ENCODE data around the gene MBD3.
A peak's percentile ranks its signal among the peaks of the same experiment; 100 is the strongest.

The MBD3 gene

DNA sequence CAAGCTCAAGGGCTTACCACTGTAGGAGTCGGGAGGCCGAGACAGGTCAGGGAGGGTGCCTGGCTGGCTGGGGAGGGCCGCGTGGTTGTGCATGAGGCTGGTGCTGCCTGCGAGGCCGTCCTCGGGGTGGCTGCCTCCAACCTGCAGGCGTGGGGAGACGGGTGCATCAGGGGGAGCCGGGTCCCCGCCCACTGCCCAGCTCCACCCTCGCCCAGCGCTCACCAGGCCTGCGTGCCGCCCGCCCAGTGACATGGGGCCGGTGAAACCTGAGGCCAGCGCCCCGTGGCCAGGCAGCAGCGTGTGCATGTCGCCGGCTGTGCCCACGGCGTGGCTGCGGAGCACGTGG is 26.4 kb upstream of the MBD3 start:
- no peak for DNase-seq (ENCODE audit: low read depth, low spot score)

DNA sequence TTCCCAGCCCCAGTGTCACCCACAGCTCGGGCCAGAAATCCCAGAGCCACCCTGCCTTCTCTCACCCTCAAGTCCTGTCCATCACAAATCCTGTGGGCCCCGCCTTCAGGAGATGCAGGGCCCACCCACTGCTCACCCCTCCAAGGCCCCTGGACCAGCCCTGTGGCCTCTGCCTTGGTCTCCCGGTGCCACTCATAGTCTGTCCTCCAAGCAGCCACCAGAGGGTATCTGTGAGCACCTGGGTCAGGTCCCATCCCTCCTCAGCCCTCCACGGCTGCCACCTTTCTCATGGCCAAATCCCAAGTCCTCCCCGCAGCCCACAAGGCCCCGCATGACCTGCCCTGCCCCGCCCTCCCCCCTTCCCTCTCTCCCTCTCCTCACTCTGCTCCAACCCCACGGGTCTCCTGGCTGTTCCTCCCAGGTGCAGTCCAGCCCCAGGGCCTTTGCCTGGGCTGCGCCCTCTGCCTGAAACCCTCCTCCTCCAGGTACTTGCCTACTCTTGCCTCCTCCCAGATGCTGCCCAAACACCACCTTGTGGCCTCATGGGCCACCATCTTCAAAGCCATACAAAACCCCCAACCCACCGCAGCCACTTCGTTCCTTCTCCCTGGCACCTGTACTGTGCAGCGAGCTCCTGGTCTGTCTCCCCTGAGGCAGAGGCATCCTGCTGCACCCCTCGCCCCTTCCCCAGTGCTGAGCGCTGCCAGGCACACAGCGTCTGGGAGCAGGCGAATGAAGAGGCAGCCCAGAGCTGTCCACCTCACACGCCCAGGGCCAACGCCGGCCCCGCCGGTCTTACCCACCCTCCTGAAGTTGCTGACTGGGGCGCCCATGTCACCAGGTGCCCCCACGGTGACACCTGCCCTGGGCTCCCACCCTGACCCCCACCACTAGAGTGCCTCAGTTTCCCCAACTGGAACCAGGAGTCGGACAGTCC is 25.8 kb upstream of the MBD3 start:
- DNase-seq (ENCODE audit: low read depth, low spot score): peak; percentile 58

DNA sequence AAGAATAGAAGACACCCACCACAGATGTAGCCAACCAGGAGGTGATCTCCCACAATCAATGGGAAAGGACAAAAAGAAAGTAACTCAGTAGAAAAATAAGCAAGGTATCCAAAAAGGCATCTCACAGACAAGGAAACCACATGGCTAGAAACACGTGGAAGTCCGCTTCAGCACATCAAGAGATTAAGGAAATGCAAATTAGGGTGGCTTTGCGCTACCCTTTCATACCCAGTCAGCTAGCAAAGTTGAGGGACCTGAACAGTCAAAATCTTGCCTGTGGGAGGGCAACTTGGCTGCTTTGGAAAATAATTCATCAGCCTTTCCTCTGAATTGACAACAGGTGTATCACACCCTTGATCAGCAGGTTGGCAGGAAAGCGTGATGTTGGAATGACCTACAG is 24.2 kb upstream of the MBD3 start:
- no peak for DNase-seq (ENCODE audit: low read depth, low spot score)

DNA sequence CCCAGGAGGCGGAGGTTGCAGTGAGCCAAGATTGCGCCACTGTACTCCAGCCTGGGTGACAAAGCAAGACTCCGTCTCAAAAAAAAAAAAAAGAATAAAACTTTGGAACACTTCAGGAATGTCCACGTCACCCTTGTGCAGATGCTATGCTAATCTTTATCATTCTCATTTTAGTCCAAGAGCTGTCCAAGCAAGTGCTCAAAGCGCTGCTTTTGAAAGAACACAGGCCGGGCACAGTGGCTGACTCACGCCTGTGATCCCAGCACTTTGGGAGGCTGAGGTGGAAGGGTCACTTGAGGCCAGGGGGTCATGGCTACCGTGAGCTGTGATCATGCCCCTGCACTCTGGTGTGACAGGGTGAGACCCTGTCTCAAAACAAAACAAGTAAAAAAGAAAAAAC is 23.7 kb upstream of the MBD3 start:
- DNase-seq (ENCODE audit: low read depth, low spot score): no peak

DNA sequence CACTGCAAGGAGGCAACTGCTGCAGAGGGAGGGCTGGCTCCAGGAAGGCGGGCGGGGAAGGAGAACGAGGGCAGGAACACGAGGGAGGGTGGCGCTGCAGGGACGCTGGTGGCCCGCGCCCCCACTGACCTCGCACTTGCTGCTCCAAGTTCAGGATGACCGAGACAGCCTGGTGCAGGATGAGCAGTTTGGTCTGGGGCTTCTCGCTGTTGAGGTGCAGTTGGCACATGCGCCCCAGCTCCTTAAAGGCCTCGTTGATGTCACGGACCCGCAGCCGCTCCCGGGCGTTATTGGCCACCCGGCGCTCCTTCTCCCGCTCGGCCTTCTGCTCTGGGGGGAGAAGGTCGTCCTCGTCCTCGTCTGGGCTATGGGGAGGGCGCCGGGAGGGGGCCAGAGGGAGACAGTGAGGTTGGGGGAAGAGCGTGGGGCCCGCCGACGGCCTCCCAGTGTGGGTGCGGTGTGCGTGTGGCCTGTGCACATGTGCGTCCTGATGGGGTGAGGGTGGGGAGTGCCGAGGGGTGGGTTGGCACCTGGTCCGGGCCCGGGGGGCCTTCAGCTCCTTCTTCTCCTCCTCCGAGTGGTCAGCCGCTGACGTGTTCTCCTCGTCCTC is 22.6 kb upstream of the MBD3 start:
- no peak for DNase-seq (ENCODE audit: low read depth, low spot score)

DNA sequence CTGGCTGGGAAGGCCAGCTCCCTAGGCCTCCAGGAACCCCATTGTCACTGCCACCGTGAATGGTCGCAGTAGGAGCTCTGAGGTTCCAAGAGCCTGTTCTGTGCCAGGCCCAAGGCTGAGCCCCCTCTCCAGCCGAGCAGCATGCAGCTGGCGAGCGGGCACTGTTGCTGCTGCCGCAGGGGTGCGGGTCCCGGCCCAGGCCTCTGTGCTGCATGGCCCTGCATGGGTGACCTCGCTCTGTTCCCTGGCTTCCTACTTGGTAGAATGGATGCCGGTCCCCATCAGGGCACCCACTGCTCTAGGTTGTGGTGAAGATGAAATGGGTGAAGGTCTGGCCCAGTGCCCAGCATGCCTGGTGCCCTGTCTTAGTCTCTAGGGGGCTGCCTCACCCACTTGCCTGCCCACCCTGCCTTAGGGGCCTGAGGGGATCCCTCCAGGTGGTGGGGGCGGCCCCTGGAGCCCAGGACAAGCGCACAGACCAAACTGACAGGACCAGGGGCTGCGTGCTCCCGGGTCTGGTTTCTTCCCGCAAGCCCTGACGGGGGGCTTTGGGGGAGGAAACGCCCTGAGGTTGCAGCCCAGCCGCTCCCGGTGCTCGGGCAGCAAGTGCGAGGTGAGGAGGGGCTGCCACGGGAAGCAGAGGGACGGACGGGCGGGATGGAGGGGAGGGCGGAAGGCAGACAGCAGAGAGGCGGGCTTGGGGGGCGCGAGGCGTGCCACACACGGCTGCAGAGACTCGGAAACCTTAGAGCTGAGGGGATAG is 21.3 kb upstream of the MBD3 start:
- no peak for DNase-seq (ENCODE audit: low read depth, low spot score)

DNA sequence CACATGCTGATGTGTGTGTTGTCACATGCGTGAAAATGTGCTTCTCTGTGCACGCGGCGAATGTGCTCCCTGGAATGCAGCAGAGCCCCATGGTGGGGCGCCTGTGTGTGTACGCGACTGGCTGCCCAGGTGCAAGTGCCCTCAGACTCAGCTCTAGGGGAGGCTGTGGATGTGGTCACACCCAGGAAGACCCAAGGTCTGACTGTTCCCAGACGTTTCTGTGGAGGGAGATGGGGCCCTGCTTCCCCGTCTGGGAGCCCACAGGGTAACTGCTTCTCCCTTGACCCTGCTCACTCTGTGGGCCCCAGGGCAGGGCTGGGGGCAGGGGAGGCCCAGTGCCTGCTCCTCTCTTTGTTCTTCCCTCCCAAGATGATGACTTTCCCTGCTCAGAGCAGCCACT is 20.5 kb upstream of the MBD3 start:
- DNase-seq (ENCODE audit: low read depth, low spot score): no peak

DNA sequence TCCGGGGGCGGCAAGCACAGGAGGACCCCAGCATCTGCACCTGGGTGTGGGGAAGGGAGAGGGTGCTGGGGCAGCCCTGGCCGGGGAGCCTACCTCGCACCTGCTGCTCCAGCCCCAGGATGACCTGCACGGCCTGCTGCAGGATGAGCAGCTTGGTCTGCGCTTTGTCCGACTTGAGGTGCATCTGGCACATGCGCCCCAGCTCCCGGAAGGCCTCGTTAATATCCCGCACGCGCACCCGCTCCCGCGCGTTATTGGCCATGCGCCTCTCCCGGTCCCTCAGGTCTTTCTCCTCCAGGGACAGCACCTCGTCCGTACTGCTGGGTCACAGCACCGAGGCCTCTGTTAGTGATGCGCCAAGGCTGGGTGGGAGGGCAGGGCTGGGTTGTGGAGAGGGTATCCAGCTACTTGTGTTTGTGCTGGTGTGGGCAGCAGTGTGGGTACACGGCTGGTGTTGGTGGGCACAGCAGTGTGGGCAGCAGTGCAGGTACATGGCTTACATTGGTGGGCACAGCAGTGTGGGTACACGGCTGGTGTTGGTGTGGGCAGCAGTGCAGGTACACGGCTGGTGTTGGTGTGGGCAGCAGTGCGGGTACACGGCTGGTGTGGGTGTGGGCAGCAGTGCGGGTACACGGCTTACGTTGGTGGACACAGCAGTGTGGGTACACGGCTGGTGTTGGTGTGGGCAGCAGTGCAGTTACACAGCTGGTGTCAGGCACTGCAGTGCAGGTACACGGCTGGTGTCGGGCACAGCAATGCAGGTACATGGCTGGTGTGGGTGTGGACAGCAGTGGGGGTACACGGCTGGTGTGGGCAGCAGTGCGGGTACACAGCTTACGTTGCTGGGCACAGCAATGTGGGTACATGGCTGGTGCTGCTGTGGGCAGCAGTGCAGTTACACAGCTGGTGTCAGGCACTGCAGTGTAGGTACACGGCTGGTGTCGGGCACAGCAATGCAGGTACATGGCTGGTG is 19.7 kb upstream of the MBD3 start:
- no peak for DNase-seq (ENCODE audit: low read depth, low spot score)

DNA sequence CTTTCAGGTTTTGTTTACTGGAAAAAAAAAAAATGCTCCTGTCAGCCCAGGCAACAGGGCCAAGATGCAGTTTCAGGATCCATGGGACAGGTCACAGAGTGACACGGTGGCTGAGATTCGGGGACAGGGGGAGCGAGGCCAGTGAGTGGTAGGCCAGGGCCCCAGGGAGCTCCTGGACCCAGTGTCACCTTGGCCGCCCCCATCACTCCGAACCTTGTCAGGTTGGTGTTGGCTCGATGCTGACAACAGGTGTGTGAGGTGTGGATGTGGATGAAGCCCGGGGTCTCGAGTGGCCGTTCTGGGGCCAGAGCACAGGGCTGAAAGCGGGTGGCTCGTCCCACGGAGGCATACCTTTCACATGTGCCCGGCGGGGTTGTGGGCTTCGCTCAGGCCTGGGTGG is 18.7 kb upstream of the MBD3 start:
- no peak for DNase-seq (ENCODE audit: low read depth, low spot score)

DNA sequence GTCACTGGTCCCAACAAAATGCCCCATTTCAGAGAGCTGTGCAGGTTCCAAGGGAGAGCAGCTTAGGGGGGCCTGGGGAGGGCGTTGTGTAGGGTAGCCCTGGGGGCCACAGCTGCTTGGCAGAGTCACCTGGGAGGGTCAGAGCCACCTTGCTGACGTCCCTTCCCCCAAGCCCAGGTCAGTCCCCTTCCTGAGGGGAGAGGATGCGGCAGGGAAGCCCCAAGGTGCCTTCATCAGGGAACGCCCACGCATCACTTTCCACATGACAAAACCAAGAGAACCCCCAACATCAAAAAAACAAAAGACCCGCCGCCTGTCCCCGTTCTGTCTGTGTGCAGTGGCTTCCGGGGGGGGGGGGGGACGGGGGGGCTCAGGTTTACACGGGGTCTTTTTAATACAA is 17.9 kb upstream of the MBD3 start:
- no peak for DNase-seq (ENCODE audit: low read depth, low spot score)

DNA sequence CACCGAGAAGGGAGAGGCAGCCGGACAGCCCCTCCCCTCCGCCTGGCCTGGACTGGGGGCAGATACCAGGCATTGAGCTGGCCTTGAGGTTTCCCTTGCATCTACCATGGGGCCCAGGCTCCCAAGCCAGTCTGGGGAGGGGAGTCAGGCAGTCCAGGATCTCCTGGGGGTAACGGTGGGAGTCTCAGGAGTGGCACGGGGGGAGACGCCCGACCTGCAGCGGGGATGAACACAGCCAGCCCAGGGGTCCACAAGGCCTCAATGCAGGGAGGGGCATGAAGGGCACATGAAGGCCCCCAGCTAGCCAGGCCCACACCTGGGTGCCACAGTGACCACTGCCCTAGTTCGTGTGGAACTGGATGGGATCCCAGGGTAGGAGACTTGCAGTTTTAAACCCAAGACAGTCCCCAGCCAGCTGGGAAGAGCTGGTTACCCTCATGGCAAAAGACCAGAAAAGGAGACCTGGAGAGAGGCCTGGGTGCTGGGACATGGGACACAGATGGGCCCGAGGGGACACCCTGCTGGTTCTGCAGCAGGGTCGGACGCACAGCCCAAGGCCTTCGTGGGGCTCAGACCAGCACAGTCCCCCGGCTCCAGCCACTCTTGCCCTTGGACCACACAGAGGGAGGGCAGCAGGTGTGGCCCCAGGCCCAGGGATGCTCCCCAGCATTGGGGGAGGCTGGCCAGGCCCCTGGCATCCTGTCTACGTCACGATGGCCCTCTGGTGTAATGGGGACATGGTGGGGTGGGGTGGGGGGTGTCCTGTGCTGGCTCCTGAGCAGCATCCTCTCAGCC is 17.2 kb upstream of the MBD3 start:
- DNase-seq (ENCODE audit: low read depth, low spot score): no peak

DNA sequence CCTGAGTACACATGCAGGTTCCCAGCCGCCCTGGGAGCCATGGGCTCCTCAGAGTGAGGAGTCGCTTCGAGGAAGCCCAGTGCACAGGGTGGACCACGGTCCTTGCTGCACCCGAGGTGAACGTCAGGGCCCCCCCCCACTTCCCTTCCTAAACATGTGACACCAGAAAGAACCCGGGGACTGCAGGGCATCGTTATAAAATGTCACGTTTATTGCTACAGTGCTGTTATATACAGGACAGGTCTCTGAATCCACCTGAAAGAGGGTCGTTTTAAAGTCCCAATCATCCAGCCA is 16.4 kb upstream of the MBD3 start:
- no peak for DNase-seq (ENCODE audit: low read depth, low spot score)

DNA sequence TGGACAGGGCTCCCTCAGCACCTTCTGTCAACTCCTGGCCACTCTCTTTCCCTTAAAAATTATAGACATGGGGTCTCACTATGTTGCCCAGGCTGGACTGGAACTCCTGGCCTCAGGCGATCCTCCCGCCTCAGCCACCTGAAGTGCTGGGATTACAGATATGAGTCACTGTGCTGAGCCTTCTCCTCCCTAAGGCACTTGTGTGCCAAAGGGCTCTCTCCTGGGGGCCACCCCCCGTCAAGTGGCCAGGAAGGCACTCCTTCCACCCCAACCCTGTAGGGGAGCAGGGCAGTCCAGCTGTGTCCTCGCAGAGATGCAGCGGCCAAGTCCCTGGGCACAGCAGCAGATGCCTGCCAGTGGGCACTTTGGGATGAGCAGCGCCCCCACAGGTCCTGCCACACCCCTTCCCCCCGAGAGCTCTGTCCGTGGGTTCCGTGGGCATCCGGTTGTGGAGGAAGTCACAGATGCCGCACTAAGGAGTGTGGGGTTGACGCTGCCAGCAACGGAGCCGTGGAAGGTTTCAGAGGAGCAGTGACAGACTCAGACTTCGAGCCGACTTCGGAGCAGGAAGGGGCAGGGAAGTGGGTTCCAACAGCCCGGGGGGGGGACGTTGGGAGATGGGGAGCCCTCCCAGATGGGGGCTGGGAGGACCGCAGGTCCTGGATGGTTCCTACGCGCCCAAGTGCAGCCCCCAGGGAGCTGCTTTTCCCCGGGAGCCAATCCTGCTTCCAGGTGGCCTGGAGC is 15.9 kb upstream of the MBD3 start:
- no peak for DNase-seq (ENCODE audit: low read depth, low spot score)

DNA sequence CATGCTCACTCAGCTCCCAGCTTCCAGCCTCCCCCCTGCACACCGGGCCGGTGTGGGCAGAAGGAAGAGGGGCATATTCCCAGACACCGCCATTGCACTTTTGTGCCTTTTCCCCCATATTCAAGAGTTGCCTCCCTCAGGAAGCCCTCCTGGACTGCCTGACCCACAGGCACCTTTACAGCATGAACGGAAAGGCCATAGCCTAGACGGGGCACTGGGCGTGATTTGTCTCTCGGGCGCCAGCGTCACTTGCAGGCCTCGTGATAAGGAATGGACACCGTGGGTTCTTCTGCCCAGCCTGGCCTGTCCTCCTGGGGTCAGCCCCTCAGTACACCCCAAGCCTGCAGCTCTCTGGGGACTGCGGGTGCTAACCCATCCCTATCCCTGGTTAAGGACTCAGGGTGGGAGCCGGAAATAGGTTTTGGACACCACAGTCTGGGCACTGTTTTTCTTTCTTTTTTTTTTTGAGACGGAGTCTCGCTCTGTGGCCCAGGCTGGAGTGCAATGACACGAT is 13.5 kb upstream of the MBD3 start:
- no peak for DNase-seq (ENCODE audit: low read depth, low spot score)

DNA sequence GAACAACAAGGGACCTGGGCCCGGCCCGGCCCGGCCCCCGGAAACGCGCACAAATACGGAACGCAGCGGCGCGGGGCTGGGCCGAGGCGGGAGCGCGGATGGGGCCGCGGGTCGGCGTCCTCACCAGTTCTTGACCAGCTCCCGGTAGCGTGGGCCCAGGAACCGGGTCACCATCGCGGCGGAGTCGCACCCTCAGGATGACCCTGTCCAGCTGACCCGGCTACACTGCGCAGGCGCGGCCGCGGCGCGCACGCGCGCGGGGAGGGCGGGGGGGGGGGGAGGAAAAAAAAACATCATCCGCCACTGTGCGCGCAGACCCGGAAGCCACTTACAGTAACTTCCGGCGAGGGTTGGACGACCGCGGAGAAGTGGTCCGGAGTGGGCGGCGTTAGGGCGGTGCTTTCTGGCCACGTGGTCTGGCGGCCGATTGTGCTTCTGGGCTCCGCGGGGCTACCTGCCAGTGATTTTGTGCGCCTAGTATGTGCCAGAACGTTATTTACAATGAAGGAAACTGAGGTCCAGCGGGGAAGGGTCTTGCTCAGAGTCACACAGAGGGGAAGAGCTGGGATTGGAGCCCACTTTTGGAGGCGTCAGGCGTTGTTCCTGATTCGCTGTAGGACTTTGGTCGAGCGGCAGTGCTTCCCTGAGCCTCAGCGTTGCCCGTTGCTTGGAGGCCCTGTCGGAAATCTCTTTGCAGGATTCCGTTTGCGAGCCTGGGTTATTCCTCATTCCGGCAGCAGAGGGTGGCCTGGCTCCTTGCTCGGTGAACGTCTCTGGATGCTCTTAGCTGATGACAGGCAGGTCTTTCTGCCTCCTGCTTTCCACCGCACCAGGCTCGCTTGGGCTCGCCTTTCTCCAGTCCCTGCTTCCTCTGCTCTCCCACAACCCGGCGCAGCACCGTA is 12.8 kb upstream of the MBD3 start, which contains the start of gene UQCR11:
TSS of gene UQCR11 (minus strand) at position 227 of the 902 bp plus-strand sequence. CDS start at position 174, 53 bp downstream.
- peak; percentile 97 for DNase-seq (ENCODE audit: low read depth, low spot score)

DNA sequence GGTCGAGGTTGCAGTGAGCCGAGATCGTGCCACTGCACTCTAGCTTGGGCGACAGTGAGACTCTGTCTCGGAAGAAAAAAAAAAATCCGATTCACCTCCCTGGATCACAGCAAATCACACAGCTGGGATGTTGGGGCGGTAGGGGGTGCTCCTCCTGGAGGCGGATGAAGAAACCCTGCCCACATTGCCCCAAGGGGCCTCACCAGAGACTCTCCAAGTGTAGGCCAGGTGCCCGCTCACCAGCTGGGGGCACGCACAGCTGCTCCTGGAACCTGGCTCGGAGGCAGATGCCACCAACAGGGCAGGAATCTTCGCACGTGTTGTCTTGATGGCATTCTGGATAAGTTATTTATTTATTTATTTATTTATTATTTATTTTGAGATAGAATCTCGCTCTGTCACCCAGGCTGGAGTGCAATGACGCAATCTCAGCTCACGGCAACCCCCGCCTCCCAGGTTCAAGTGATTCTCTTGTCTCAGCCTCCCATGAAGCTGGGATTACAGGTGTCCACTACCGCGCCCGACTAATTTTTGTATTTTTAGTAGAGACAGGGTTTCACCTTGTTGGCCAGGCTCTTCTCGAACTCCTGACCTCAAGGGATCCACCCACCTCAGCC is 9.5 kb upstream of the MBD3 start:
- DNase-seq (ENCODE audit: low read depth, low spot score): no peak

DNA sequence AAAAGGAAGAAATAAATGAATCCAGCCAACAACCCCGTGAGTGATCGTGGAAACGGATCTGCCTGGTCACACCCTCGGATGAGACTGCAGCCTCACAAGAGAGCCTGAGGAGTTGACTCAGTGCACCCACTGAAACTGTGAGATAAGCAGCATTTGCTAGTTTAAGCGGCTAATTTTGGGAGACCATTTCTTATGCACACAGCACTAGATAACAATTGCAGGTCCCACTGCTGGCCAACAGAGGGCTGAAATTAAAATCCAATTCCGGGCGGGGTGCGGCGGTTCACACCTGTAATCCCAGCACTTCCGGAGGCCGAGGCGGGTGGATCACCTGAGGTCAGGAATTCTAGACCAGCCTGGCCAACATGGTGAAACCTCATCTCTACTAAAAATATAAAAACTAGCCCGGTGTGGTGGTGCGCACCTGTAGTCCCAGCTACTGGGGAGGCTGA is 9.0 kb upstream of the MBD3 start:
- DNase-seq (ENCODE audit: low read depth, low spot score): no peak

DNA sequence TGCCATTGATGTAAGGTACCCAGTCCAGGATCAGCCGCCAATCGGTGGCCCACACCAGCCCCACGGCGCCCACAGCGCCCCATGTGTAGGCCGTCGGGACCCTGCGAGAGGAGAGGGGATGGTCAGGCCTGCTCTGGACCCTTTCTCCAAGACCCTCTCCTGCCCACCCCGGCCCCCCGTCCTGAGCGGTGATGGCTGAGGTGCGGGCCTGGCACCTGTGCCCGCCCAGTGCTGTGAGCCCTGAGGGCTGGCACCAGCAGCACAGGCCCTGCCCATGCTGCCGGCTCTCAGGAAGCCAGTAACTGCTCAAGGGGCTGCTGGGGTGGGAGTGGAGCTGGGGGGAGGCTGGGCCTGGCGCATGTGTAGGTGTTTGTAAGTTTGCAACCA is 6.8 kb upstream of the MBD3 start:
- DNase-seq (ENCODE audit: low read depth, low spot score): no peak
